IMR-90 (cell line): ENCODE measurements around the gene MAP3K1. TPM values are rescaled to one million over a fixed set of nuclear protein-coding genes. Genes with fewer than 3 reads are reported as not detected.

Experiments
- ATAC-seq: fragments of 200-7000 bp; cut with Tn5 transposase; 2 replicates; pipeline ENCODE4 v1.9.1; 2020; ENCODE audit warnings: low read depth, mild to moderate bottlenecking, moderate library complexity
- BruUV-seq: library from RNA; stranded (reverse); fragments of 400-500 nt; replicated peaks from 2 replicates; lab custom pipeline; 2021; lab: Mats Ljungman, UMichigan
- CTCF ChIA-PET: fragments of 300-600 bp; formaldehyde crosslinking; extraction: SDS; loops from one replicate; lab custom pipeline; 2021; ENCODE audit warnings: antibody characterized with exemption; lab: Yijun Ruan, JAX
- POLR2A ChIA-PET: fragments of 300-600 bp; sonication (Branson Sonifier 250); formaldehyde crosslinking; loops from one replicate; lab custom pipeline; 2022; ENCODE audit warnings: antibody characterized with exemption; ENCODE audit not compliant: unreplicated experiment; lab: Charles Lee
- DNase-seq: peaks from one replicate; pipeline ENCODE4 v3.0.0; 2013
- H2AFZ ChIP-seq: replicated peaks from 2 replicates; pipeline ENCODE3; 2013; ENCODE audit warnings: low read length, mild to moderate bottlenecking; ENCODE audit not compliant: poor library complexity
- H2AK5ac ChIP-seq: 2 replicates; pipeline ENCODE4 v1.6.1; 2013; ENCODE audit warnings: low read depth, low read length, inconsistent platforms
- H2AK9ac ChIP-seq: replicated peaks from 2 replicates; pipeline ENCODE3; 2013; ENCODE audit warnings: mild to moderate bottlenecking, low read depth, low read length, moderate library complexity; ENCODE audit not compliant: poor library complexity
- H2BK120ac ChIP-seq: 2 replicates; pipeline ENCODE4 v1.6.1; 2013; ENCODE audit warnings: low read depth, low read length, inconsistent platforms
- H2BK15ac ChIP-seq: 3 replicates; pipeline ENCODE4 v1.6.1; 2013; ENCODE audit warnings: low read depth, low read length, inconsistent platforms
- H2BK20ac ChIP-seq: 2 replicates; pipeline ENCODE4 v1.6.1; 2013; ENCODE audit warnings: low read depth, mild to moderate bottlenecking, inconsistent platforms, low read length, moderate library complexity
- H2BK5ac ChIP-seq: 2 replicates; pipeline ENCODE4 v1.6.1; 2013; ENCODE audit warnings: mild to moderate bottlenecking, low read depth, low read length, inconsistent platforms; ENCODE audit not compliant: poor library complexity, severe bottlenecking
- H3K14ac ChIP-seq: replicated peaks from 2 replicates; pipeline ENCODE4 v1.6.1; 2013; ENCODE audit warnings: low read depth, low read length, inconsistent platforms
- H3K18ac ChIP-seq: 2 replicates; pipeline ENCODE4 v1.6.1; 2013; ENCODE audit warnings: low read depth, low read length, control low read depth
- H3K23ac ChIP-seq: 2 replicates; pipeline ENCODE4 v1.6.1; 2013; ENCODE audit warnings: low read depth, low read length, inconsistent platforms
- H3K27ac ChIP-seq: 2 replicates; pipeline ENCODE4 v1.5.1; 2013; ENCODE audit warnings: mild to moderate bottlenecking, control low read depth, low read length; ENCODE audit not compliant: insufficient read depth
- H3K27me3 ChIP-seq: 2 replicates; pipeline ENCODE4 v1.6.1; 2013; ENCODE audit warnings: low read length; ENCODE audit not compliant: control insufficient read depth, insufficient read depth
- H3K36me3 ChIP-seq: 2 replicates; pipeline ENCODE4 v1.6.1; 2013; ENCODE audit warnings: low read length, mixed read lengths; ENCODE audit not compliant: control insufficient read depth, insufficient read depth
- H3K4ac ChIP-seq: 2 replicates; pipeline ENCODE4 v1.6.1; 2013; ENCODE audit warnings: low read depth, low read length, inconsistent platforms
- H3K4me1 ChIP-seq: 2 replicates; pipeline ENCODE4 v1.6.1; 2013; ENCODE audit warnings: low read length, mixed read lengths; ENCODE audit not compliant: control insufficient read depth, insufficient read depth
- H3K4me2 ChIP-seq: 2 replicates; pipeline ENCODE4 v1.6.1; 2013; ENCODE audit warnings: low read depth, mild to moderate bottlenecking, control low read depth, low read length, moderate library complexity
- H3K4me3 ChIP-seq: 2 replicates; pipeline ENCODE4 v1.5.1; 2013; ENCODE audit warnings: low read depth, mild to moderate bottlenecking, control low read depth, low read length, moderate library complexity; ENCODE audit not compliant: insufficient read depth
- H3K56ac ChIP-seq: 2 replicates; pipeline ENCODE4 v1.6.1; 2013; ENCODE audit warnings: low read length, inconsistent platforms; ENCODE audit not compliant: insufficient read depth; ENCODE audit errors: extremely low read depth
- H3K79me1 ChIP-seq, 2 experiments: 2 replicates each; pipeline ENCODE4 v1.6.1; 2013; ENCODE audit warnings: low read length in 2 of 2, inconsistent platforms in 1 of 2, low read depth in 1 of 2
- H3K9ac ChIP-seq: 2 replicates; pipeline ENCODE4 v1.6.1; 2013; ENCODE audit warnings: low read depth, low read length, control low read depth
- H3K9me1 ChIP-seq: 2 replicates; pipeline ENCODE4 v1.6.1; 2013; ENCODE audit warnings: low read length, inconsistent platforms; ENCODE audit not compliant: insufficient read depth
- H3K9me3 ChIP-seq: 2 replicates; pipeline ENCODE4 v1.6.1; 2013; ENCODE audit warnings: low read length; ENCODE audit not compliant: control insufficient read depth, insufficient read depth
- H4K20me1 ChIP-seq: 2 replicates; pipeline ENCODE4 v1.6.1; 2013; ENCODE audit warnings: low read length, inconsistent platforms; ENCODE audit not compliant: insufficient read depth
- H4K5ac ChIP-seq: 2 replicates; pipeline ENCODE4 v1.6.1; 2013; ENCODE audit warnings: mild to moderate bottlenecking, low read depth, low read length, control low read depth
- H4K8ac ChIP-seq, 2 experiments: 2 replicates each; pipeline ENCODE4 v1.6.1; 2013; ENCODE audit warnings: low read depth in 2 of 2, low read length in 2 of 2, control low read depth in 1 of 2, inconsistent platforms in 1 of 2
- H4K91ac ChIP-seq: 2 replicates; pipeline ENCODE4 v1.6.1; 2013; ENCODE audit warnings: low read depth, low read length, inconsistent platforms; ENCODE audit not compliant: insufficient read depth
- MAFK ChIP-seq: IDR thresholded peaks from 2 replicates; pipeline ENCODE4 v1.6.1; 2012; ENCODE audit warnings: low read depth, low read length, improper control_type of control experiment
- WGBS, 2 experiments: methylation state at CpG; one replicate each; pipeline versions ENCODE4 v1.1.5 to v1.1.7; 2013; ENCODE audit warnings: missing lambda C conversion rate in 2 of 2; ENCODE audit not compliant: insufficient read length in 1 of 2; ENCODE audit errors: extremely low coverage in 2 of 2; 5-methylcytosine and 5-hydroxymethylcytosine counted together
- dilution Hi-C: fragments of 300-500 bp; cut with HindIII; formaldehyde crosslinking; loops from one replicate; pipeline ENCODE4 v1.14.3; 2018; ENCODE audit warnings: low sequenced_read_pairs; ENCODE audit not compliant: unreplicated experiment
- in situ Hi-C: fragments of 300-500 bp; cut with MboI; formaldehyde crosslinking; loops from 3 replicates; pipeline ENCODE4 v1.14.3; 2019; ENCODE audit warnings: low sequenced_read_pairs, inconsistent platforms, mixed read lengths
- intact Hi-C: fragments of 100-400 bp; cut with micrococcal nuclease; formaldehyde crosslinking; loops from 2 replicates; pipeline ENCODE4 v1.10.0; 2022
- polyA plus RNA-seq, 3 experiments: library from polyadenylated mRNA; depleted of rRNA; stranded (reverse); fragments of >200 nt; gene quantifications; 2 replicates each; pipeline ENCODE4 v1.2.3, GENCODE V29; 2012; ENCODE audit warnings: low replicate concordance in 1 of 3
- total RNA-seq: library from RNA; depleted of rRNA; stranded (reverse); fragments of >200 nt; gene quantifications from 2 replicates; pipeline ENCODE4 v1.2.3, GENCODE V29; 2012
- TF ChIP-seq, protein P1 (sequence below): fragments of 150-350 bp; IDR thresholded peaks from 2 replicates; pipeline ENCODE4 v1.6.1; 2017; ENCODE audit warnings: mild to moderate bottlenecking, antibody characterized with exemption, low read length, low read depth

The MAP3K1 gene
- total and polyA plus RNA-seq, 2 of the 4 experiments (the other 2 are of a cell fraction), result 3.8 to 18.8 TPM

GRCh38 chr5:56817263-56818014 is 2.1 kb downstream of the MAP3K1 start:
- no peak for ATAC-seq
- H3K36me3 ChIP-seq, result no peaks in the 10 kb centered on the region
- H3K4ac ChIP-seq, result peak overlapping the region; percentile 37; the same call in 1 of the 2 replicates
- dilution Hi-C loops (no loop called here), intact Hi-C loops (loop anchor here (2.0 to 5.0 kb wide), 4 partner anchors 250 to 539 kb away; no protein-coding TSS in a partner anchor), in situ Hi-C loops (no loop called here)
- H3K18ac ChIP-seq, result peak overlapping the region; percentile 0
- H4K5ac ChIP-seq, result no peak overlapping the region; the same call in 1 of the 2 replicates
- peak overlapping the region; percentile 2; the same call in 1 of the 2 replicates for H4K91ac ChIP-seq
- peaks cover 7 to 29% of the 10 kb centered on the region in 2 experiments; a peak in 2 of 4 replicates for H3K79me1 ChIP-seq
- H3K9me3 ChIP-seq, result no peaks in the 10 kb centered on the region
- no peak overlapping the region for H2AFZ ChIP-seq
- H3K56ac ChIP-seq, result peak overlapping the region; percentile 84
- H4K8ac ChIP-seq, result peak overlapping the region; percentile 31 to 56; a peak in 2 of 4 replicates
- H3K23ac ChIP-seq, result peak overlapping the region; percentile 88; the same call in 1 of the 2 replicates
- peak overlapping the region; percentile 83; the same call in 1 of the 2 replicates for H3K27ac ChIP-seq
- H2AK9ac ChIP-seq, result no peak overlapping the region
- peak overlapping the region; percentile 89 for H2BK5ac ChIP-seq
- peak overlapping the region; percentile 68 for H3K9ac ChIP-seq
- no peaks in the 10 kb centered on the region for H3K27me3 ChIP-seq
- H2BK15ac ChIP-seq, result no peak overlapping the region
- peak overlapping the region; percentile 99 for H3K4me3 ChIP-seq
- no peak for DNase-seq
- H4K20me1 ChIP-seq, result peaks cover 15% of the 10 kb centered on the region; the same call in 1 of the 2 replicates
- CTCF ChIA-PET, result no interaction called here
- no CpG with 5 or more reads among the region's 8 CpGs for WGBS, 2 experiments
- peaks cover 6% of the 10 kb centered on the region for H3K4me1 ChIP-seq
- peak overlapping the region; percentile 88 for H3K4me2 ChIP-seq
- POLR2A ChIA-PET, result interaction anchor here (0.7 kb wide), 1 partner anchor 534 kb away, joined by 4 read pairs; no protein-coding TSS in a partner anchor
- no peak overlapping the region for H2AK5ac ChIP-seq
- TSS peak; percentile 21 for BruUV-seq
- peak overlapping the region; percentile 44; the same call in 1 of the 2 replicates for H2BK120ac ChIP-seq
- TF ChIP-seq, protein P1, sequence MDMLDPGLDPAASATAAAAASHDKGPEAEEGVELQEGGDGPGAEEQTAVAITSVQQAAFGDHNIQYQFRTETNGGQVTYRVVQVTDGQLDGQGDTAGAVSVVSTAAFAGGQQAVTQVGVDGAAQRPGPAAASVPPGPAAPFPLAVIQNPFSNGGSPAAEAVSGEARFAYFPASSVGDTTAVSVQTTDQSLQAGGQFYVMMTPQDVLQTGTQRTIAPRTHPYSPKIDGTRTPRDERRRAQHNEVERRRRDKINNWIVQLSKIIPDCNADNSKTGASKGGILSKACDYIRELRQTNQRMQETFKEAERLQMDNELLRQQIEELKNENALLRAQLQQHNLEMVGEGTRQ, result no peak
- TF ChIP-seq MAFK, result peak; percentile 99
- H2BK20ac ChIP-seq, result no peak overlapping the region
- H3K9me1 ChIP-seq, result 0 out of 2 replicates have a peak, but pooled peaks cover 3% of the 10 kb centered on the region
- peak overlapping the region; percentile 72; the same call in 1 of the 2 replicates for H3K14ac ChIP-seq
